NCI-H748 (cell line): ENCODE measurements around the gene TSC1.

Experiments
- DNase-seq: peaks from one replicate; lab custom pipeline; 2025; ENCODE audit not compliant: unreplicated experiment; lab: John Stamatoyannopoulos, UW

The TSC1 gene

GRCh38 chr9:132894346-132894745, 50.1 kb downstream of the TSC1 start:
- DNase-seq = no peak

- no peak for DNase-seq
Observed at GRCh38 chr9:132892400-132892799, 52.0 kb downstream of the TSC1 start.

GRCh38 chr9:132888151-132888550, 56.3 kb downstream of the TSC1 start:
- no peak for DNase-seq

- DNase-seq = no peak
Observed at GRCh38 chr9:132887181-132888120, 57.0 kb downstream of the TSC1 start.

GRCh38 chr9:132886334-132886725, 58.1 kb downstream of the TSC1 start:
- DNase-seq = no peak

GRCh38 chr9:132885720-132886333, 58.6 kb downstream of the TSC1 start:
- DNase-seq = no peak

- DNase-seq = no peak
Observed at GRCh38 chr9:132883349-132884294, 60.8 kb downstream of the TSC1 start.

GRCh38 chr9:132882616-132883015, 61.8 kb downstream of the TSC1 start:
- no peak for DNase-seq

- DNase-seq = no peak
Observed at GRCh38 chr9:132881826-132882225, 62.6 kb downstream of the TSC1 start.

GRCh38 chr9:132880324-132880661, 64.1 kb downstream of the TSC1 start:
- DNase-seq = no peak

GRCh38 chr9:132879457-132880323, 64.7 kb downstream of the TSC1 start:
- DNase-seq = no peak

GRCh38 chr9:132878695-132879456, 65.5 kb downstream of the TSC1 start, which contains the start of gene SPACA9:
TSS of gene SPACA9 (plus strand) at chr9:132878898. CDS start at chr9:132883948, 5,050 bp downstream.
- DNase-seq = peak; percentile 80

- DNase-seq = peak; percentile 85
Observed at GRCh38 chr9:132877824-132878694, 66.4 kb downstream of the TSC1 start, which contains the start of gene AK8. TSS of gene AK8 (minus strand) at chr9:132878284. CDS start at chr9:132878255, 29 bp downstream.

- no peak for DNase-seq
Observed at GRCh38 chr9:132877458-132877823, 67.0 kb downstream of the TSC1 start.

- DNase-seq = no peak
Observed at GRCh38 chr9:132876849-132877248, 67.6 kb downstream of the TSC1 start.

- no peak for DNase-seq
Observed at GRCh38 chr9:132875159-132875558, 69.3 kb downstream of the TSC1 start.

GRCh38 chr9:132873403-132873802, 71.0 kb downstream of the TSC1 start:
- no peak for DNase-seq

- DNase-seq = no peak
Observed at GRCh38 chr9:132869266-132869665, 75.2 kb downstream of the TSC1 start.

GRCh38 chr9:132866898-132867297, 77.5 kb downstream of the TSC1 start:
- no peak for DNase-seq
